HAP-1 (cell line): ENCODE data around the gene GAP43.
"Not testable (repeated sequence)": the region's sequence is repeated elsewhere in the genome, so short reads cannot be mapped to it uniquely, and the experiment has no call there.

Experiments
- DNase-seq, 2 experiments: peaks; one replicate each; pipeline ENCODE4 v3.0.0-alpha.2; 2016 to 2020; ENCODE audit warnings: low spot score in 2 of 2
- H3K27me3 ChIP-seq: fragments of 250-450 bp; sonication (Bioruptor Pico); 2 replicates; pipeline ENCODE4 v1.5.1; 2020; ENCODE audit warnings: low read depth, mild to moderate bottlenecking, moderate library complexity
- H3K36me3 ChIP-seq: fragments of 250-450 bp; sonication (Bioruptor Pico); replicated peaks from 2 replicates; pipeline ENCODE4 v1.5.1; 2020; ENCODE audit warnings: mild to moderate bottlenecking
- H3K4me1 ChIP-seq: fragments of 250-450 bp; sonication (Bioruptor Pico); 2 replicates; pipeline ENCODE4 v1.5.1; 2020; ENCODE audit warnings: mild to moderate bottlenecking
- H3K4me3 ChIP-seq: fragments of 250-450 bp; sonication (Bioruptor Pico); 2 replicates; pipeline ENCODE4 v1.5.1; 2020; ENCODE audit warnings: mild to moderate bottlenecking, moderate library complexity
- H3K9me3 ChIP-seq: fragments of 250-450 bp; sonication (Bioruptor Pico); 2 replicates; pipeline ENCODE4 v1.5.1; 2020; ENCODE audit warnings: mild to moderate bottlenecking, moderate library complexity
- in situ Hi-C: fragments of 300-500 bp; cut with MboI; formaldehyde crosslinking; loops from 3 replicates; pipeline ENCODE4 v1.14.3; 2020; ENCODE audit warnings: low sequenced_read_pairs, inconsistent platforms, mixed read lengths

GAP43 gene

GRCh38 chr3:115704661-115705338 lies 81.5 kb downstream of the GAP43 start:
- Histone ChIP-seq H3K36me3 (no peaks in the 10 kb centered on the region), H3K27me3 (no peaks in the 10 kb centered on the region), H3K4me1 (no peaks in the 10 kb centered on the region), H3K9me3 (no peaks in the 10 kb centered on the region), H3K4me3 (no peak overlapping the region)
- no peak for DNase-seq
- in situ Hi-C loops, result no loop called here

GRCh38 chr3:115706311-115706829 lies 83.1 kb downstream of the GAP43 start:
- H3K4me3 ChIP-seq, result no peak overlapping the region
- DNase-seq, result no peak
- in situ Hi-C loops, result no loop called here

GRCh38 chr3:115708540-115708939 lies 85.2 kb downstream of the GAP43 start:
- DNase-seq, result no peak
- no peaks in the 10 kb centered on the region for H3K27me3 ChIP-seq
- H3K9me3 ChIP-seq, result no peaks in the 10 kb centered on the region
- H3K4me1 ChIP-seq, result no peaks in the 10 kb centered on the region
- H3K36me3 ChIP-seq, result no peaks in the 10 kb centered on the region
- H3K4me3 ChIP-seq, result no peak overlapping the region
- in situ Hi-C loops, result no loop called here

More at GRCh38 chr3:115706311-115706829, 83.1 kb downstream of the GAP43 start:
- Histone ChIP-seq H3K4me1 (no peaks in the 10 kb centered on the region), H3K27me3 (no peaks in the 10 kb centered on the region), H3K9me3 (no peaks in the 10 kb centered on the region), H3K36me3 (no peaks in the 10 kb centered on the region)

GRCh38 chr3:115709093-115709492 lies 85.8 kb downstream of the GAP43 start:
- no peaks in the 10 kb centered on the region for H3K4me1 ChIP-seq
- in situ Hi-C loops, result no loop called here
- no peaks in the 10 kb centered on the region for H3K36me3 ChIP-seq
- no peak overlapping the region for H3K4me3 ChIP-seq
- no peaks in the 10 kb centered on the region for H3K9me3 ChIP-seq
- no peaks in the 10 kb centered on the region for H3K27me3 ChIP-seq
- DNase-seq, result no peak

- Histone ChIP-seq H3K27me3 (no peaks in the 10 kb centered on the region), H3K4me1 (no peaks in the 10 kb centered on the region), H3K4me3 (no peak overlapping the region), H3K36me3 (no peaks in the 10 kb centered on the region), H3K9me3 (no peaks in the 10 kb centered on the region)
- in situ Hi-C loops, result no loop called here
- DNase-seq, result no peak
These were observed 86.6 kb downstream of the GAP43 start for GRCh38 chr3:115709931-115710330.

GRCh38 chr3:115710799-115711198 lies 87.5 kb downstream of the GAP43 start:
- H3K9me3 ChIP-seq, result no peaks in the 10 kb centered on the region
- no peaks in the 10 kb centered on the region for H3K36me3 ChIP-seq
- DNase-seq, result no peak
- H3K27me3 ChIP-seq, result no peaks in the 10 kb centered on the region
- no peak overlapping the region for H3K4me3 ChIP-seq
- H3K4me1 ChIP-seq, result no peaks in the 10 kb centered on the region
- in situ Hi-C loops, result no loop called here

GRCh38 chr3:115712871-115713270 lies 89.6 kb downstream of the GAP43 start:
- in situ Hi-C loops, result no loop called here
- H3K27me3 ChIP-seq, result no peaks in the 10 kb centered on the region
- DNase-seq, result no peak
- H3K36me3 ChIP-seq, result no peaks in the 10 kb centered on the region
- no peaks in the 10 kb centered on the region for H3K4me1 ChIP-seq
- no peaks in the 10 kb centered on the region for H3K9me3 ChIP-seq
- no peak overlapping the region for H3K4me3 ChIP-seq

GRCh38 chr3:115713284-115713683 lies 90.0 kb downstream of the GAP43 start:
- in situ Hi-C loops, result no loop called here
- H3K36me3 ChIP-seq, result no peaks in the 10 kb centered on the region
- H3K4me3 ChIP-seq, result no peak overlapping the region
- no peaks in the 10 kb centered on the region for H3K4me1 ChIP-seq
- DNase-seq, result no peak
- no peaks in the 10 kb centered on the region for H3K27me3 ChIP-seq
- no peaks in the 10 kb centered on the region for H3K9me3 ChIP-seq

GRCh38 chr3:115715241-115715745 lies 92.0 kb downstream of the GAP43 start:
- Histone ChIP-seq H3K4me3 (no peak overlapping the region), H3K27me3 (no peaks in the 10 kb centered on the region), H3K4me1 (no peaks in the 10 kb centered on the region), H3K9me3 (no peaks in the 10 kb centered on the region), H3K36me3 (no peaks in the 10 kb centered on the region)
- in situ Hi-C loops, result no loop called here
- DNase-seq, result no peak

- H3K27me3 ChIP-seq, result no peaks in the 10 kb centered on the region
- DNase-seq, result no peak
- in situ Hi-C loops, result no loop called here
These were observed 97.7 kb downstream of the GAP43 start for GRCh38 chr3:115720983-115721382.

GRCh38 chr3:115725800-115726199 lies 102.5 kb downstream of the GAP43 start:
- Histone ChIP-seq H3K4me3 (no peak overlapping the region), H3K27me3 (no peaks in the 10 kb centered on the region), H3K36me3 (no peaks in the 10 kb centered on the region), H3K9me3 (no peaks in the 10 kb centered on the region), H3K4me1 (no peaks in the 10 kb centered on the region)
- in situ Hi-C loops, result no loop called here
- no peak for DNase-seq

More at GRCh38 chr3:115720983-115721382, 97.7 kb downstream of the GAP43 start:
- no peaks in the 10 kb centered on the region for H3K4me1 ChIP-seq
- H3K4me3 ChIP-seq, result no peak overlapping the region
- H3K36me3 ChIP-seq, result no peaks in the 10 kb centered on the region
- no peaks in the 10 kb centered on the region for H3K9me3 ChIP-seq

GRCh38 chr3:115727135-115727534 lies 103.8 kb downstream of the GAP43 start:
- Histone ChIP-seq H3K4me3 (no peak overlapping the region), H3K4me1 (no peaks in the 10 kb centered on the region), H3K27me3 (no peaks in the 10 kb centered on the region), H3K9me3 (no peaks in the 10 kb centered on the region), H3K36me3 (no peaks in the 10 kb centered on the region)
- no peak for DNase-seq
- in situ Hi-C loops, result no loop called here

GRCh38 chr3:115728013-115728412 lies 104.7 kb downstream of the GAP43 start:
- in situ Hi-C loops, result no loop called here
- Histone ChIP-seq H3K36me3 (no peaks in the 10 kb centered on the region), H3K4me3 (no peak overlapping the region), H3K27me3 (no peaks in the 10 kb centered on the region), H3K9me3 (no peaks in the 10 kb centered on the region), H3K4me1 (no peaks in the 10 kb centered on the region)
- DNase-seq, result no peak

GRCh38 chr3:115736341-115736740 lies 113.0 kb downstream of the GAP43 start:
- H3K4me3 ChIP-seq, H3K27me3 ChIP-seq, DNase-seq, H3K4me1 ChIP-seq, in situ Hi-C loops, H3K36me3 ChIP-seq, H3K9me3 ChIP-seq: not testable (repeated sequence)
